ENCODE data around the gene NLGN1. TPM values are rescaled to one million over a fixed set of nuclear protein-coding genes. Genes with fewer than 3 reads are reported as not detected.

The NLGN1 gene
- total RNA-seq, 1 experiment from 2014 or later, result 5.2 TPM

DNA sequence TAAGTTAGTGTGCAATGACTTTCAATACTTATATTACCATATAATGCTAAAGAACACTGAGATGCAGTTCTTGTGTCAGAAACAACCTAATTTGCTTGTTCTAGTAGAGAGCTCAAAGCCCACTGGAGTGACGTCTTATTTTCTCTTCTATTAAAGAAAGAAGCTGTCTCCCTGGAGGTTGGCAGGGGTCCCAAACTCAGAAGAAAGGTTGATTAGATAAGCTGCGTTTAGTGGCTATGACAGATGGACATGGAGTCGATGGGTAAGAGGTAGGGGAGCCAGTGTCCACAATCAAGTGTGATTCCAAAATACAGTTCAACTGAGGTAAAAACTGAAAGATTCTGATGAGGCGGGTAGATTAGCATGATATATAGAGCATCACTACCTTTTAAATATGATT lies 363.6 kb downstream of the NLGN1 start:
- Histone ChIP-seq H3K4me1 (ENCODE audit: insufficient read depth, low read length) (no peaks in the 10 kb centered on the region), H2BK5ac (ENCODE audit: insufficient read length, low read length) (no peak overlapping the region), H2BK12ac (ENCODE audit: insufficient read length, low read depth, low read length) (no peak overlapping the region), H3K4me2 (ENCODE audit: insufficient read depth, insufficient read length, low read length) (no peak overlapping the region), H4K5ac (ENCODE audit: insufficient read length, low read depth, low read length) (no peak overlapping the region), H3K79me2 (ENCODE audit: insufficient read depth, low read length) (no peaks in the 10 kb centered on the region), H4K20me1 (ENCODE audit: control insufficient read depth, insufficient read depth, insufficient read length) (no peaks in the 10 kb centered on the region), H2BK120ac (ENCODE audit: low read depth, low read length, poor library complexity, severe bottlenecking) (no peak overlapping the region), H4K8ac (replicated peaks; ENCODE audit: insufficient read length, low read depth, low read length) (no peak overlapping the region), H3K27me3 (ENCODE audit: insufficient read depth, low read length) (no peaks in the 10 kb centered on the region), H4K91ac (ENCODE audit: insufficient read length, low read depth, low read length) (no peak overlapping the region), H3K14ac (ENCODE audit: insufficient read depth, low read length) (no peak overlapping the region), H2BK20ac (ENCODE audit: low read depth, low read length, poor library complexity, severe bottlenecking) (no peak overlapping the region), H2AFZ (ENCODE audit: low read length) (no peak overlapping the region), H3K79me1 (ENCODE audit: insufficient read depth, low read depth, low read length, poor library complexity, severe bottlenecking) (no peaks in the 10 kb centered on the region), H3K9me3 (ENCODE audit: control insufficient read depth, low read depth, low read length) (no peaks in the 10 kb centered on the region), H3K18ac (ENCODE audit: insufficient read length, low read depth, low read length) (no peak overlapping the region), H3K27ac (ENCODE audit: insufficient read length, low read depth, low read length) (no peak overlapping the region), H3K23me2 (ENCODE audit: insufficient read length, low read depth, low read length, poor library complexity, severe bottlenecking) (no peaks in the 10 kb centered on the region), H3K56ac (ENCODE audit: insufficient read length, low read depth, low read length) (no peak overlapping the region), H2AK5ac (ENCODE audit: insufficient read length, low read length) (no peak overlapping the region), H3K4ac (ENCODE audit: low read depth, low read length) (no peak overlapping the region), H3K9ac (ENCODE audit: extremely low read depth, insufficient read length, low read length) (no peak overlapping the region), H3T11ph (ENCODE audit: low read length) (no peak overlapping the region), H2BK15ac (ENCODE audit: low read depth, low read length) (no peak overlapping the region), H3K23ac (ENCODE audit: insufficient read length, low read depth, low read length) (no peak overlapping the region)
- H3K4me1 Mint-ChIP-seq, result no peaks in the 10 kb centered on the region
- WGBS (ENCODE audit: extremely low coverage, insufficient read length, low lambda C conversion rate), result no CpG with 5 or more reads among the region's 4 CpGs
- no peaks in the 10 kb centered on the region for H3K27me3 Mint-ChIP-seq (ENCODE audit: low read depth)
- H3K27ac Mint-ChIP-seq, result no peak overlapping the region
- TF ChIP-seq, protein P1, sequence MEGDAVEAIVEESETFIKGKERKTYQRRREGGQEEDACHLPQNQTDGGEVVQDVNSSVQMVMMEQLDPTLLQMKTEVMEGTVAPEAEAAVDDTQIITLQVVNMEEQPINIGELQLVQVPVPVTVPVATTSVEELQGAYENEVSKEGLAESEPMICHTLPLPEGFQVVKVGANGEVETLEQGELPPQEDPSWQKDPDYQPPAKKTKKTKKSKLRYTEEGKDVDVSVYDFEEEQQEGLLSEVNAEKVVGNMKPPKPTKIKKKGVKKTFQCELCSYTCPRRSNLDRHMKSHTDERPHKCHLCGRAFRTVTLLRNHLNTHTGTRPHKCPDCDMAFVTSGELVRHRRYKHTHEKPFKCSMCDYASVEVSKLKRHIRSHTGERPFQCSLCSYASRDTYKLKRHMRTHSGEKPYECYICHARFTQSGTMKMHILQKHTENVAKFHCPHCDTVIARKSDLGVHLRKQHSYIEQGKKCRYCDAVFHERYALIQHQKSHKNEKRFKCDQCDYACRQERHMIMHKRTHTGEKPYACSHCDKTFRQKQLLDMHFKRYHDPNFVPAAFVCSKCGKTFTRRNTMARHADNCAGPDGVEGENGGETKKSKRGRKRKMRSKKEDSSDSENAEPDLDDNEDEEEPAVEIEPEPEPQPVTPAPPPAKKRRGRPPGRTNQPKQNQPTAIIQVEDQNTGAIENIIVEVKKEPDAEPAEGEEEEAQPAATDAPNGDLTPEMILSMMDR (conservative IDR thresholded peaks at IDR 0.05), result no peak
- no peaks in the 10 kb centered on the region for H3K36me3 Mint-ChIP-seq (ENCODE audit: insufficient read depth in 1 of 3, low read depth in 3 of 3)
- no peak for DNase-seq
- H3K9me3 Mint-ChIP-seq, result no peaks in the 10 kb centered on the region; a peak in 1 of 5 replicates
- no peak overlapping the region for H3K4me3 Mint-ChIP-seq

Measured in H9 (cell line).